ENCODE data around the gene TRAPPC2L. TPM values are rescaled to one million over a fixed set of nuclear protein-coding genes. Genes with fewer than 3 reads are reported as not detected.
A peak's percentile ranks its signal among the peaks of the same experiment; 100 is the strongest.

TRAPPC2L gene
- total RNA-seq, 1 experiment from 2014 or later, result 94.1 TPM

- Histone ChIP-seq H3K27ac (ENCODE audit: low read depth, low read length) (no peak overlapping the region), H2AFZ (ENCODE audit: low read depth, low read length, poor library complexity, severe bottlenecking) (no peak overlapping the region), H3K9ac (ENCODE audit: low read length) (no peak overlapping the region), H3K27me3 (ENCODE audit: insufficient read depth, low read length) (no peaks in the 10 kb centered on the region), H3K4me2 (ENCODE audit: low read length) (no peak overlapping the region), H3K79me2 (ENCODE audit: insufficient read depth, low read length) (no peaks in the 10 kb centered on the region), H3K36me3 (ENCODE audit: control insufficient read depth in 1 of 2, insufficient read depth in 2 of 2, low read length in 2 of 2) (no peaks in the 10 kb centered on the region), H3K9me2 (ENCODE audit: insufficient read depth) (no peaks in the 10 kb centered on the region), H3K4me3 (replicated peaks in 1 of 2; ENCODE audit: low read depth in 1 of 2, low read length in 2 of 2) (no peak overlapping the region), H4K20me1 (ENCODE audit: insufficient read depth) (no peaks in the 10 kb centered on the region), H3K4me1 (ENCODE audit: control insufficient read depth in 1 of 2, insufficient read depth in 2 of 2, low read length in 2 of 2) (no peaks in the 10 kb centered on the region), H3K9me3 (ENCODE audit: control insufficient read depth in 1 of 2, insufficient read depth in 1 of 2, low read depth in 1 of 2, low read length in 2 of 2) (no peaks in the 10 kb centered on the region)
- ChIA-PET CTCF (no interaction called here), RAD21 (ENCODE audit: low non-redundant PET in 1 of 2, low total read pairs in 2 of 2, uncharacterized antibody in 2 of 2, unreplicated experiment in 2 of 2) (no interaction called here), POLR2A (no interaction called here)
- TF ChIP-seq SP1 (IDR thresholded peaks at IDR 0.05; ENCODE audit: low read depth) (no peak), SRF (IDR thresholded peaks at IDR 0.05; ENCODE audit: low read depth) (no peak), ZNF274 (IDR thresholded peaks at IDR 0.05; ENCODE audit: low read depth, low read length) (no peak)
- ATAC-seq (no peak), DNase-seq (ENCODE audit: low read depth, low spot score) (no peak)
- BruUV-seq (replicated peaks), result no TSS peak
- intact Hi-C loops (cut with micrococcal nuclease), result no loop called here
Observed at GRCh38 chr16:88874938-88875599, 18.1 kb downstream of the TRAPPC2L start.

- ATAC-seq (no peak), DNase-seq (ENCODE audit: low read depth, low spot score) (no peak)
- Histone ChIP-seq H3K79me2 (ENCODE audit: insufficient read depth, low read length) (no peaks in the 10 kb centered on the region), H3K9me3 (ENCODE audit: control insufficient read depth in 1 of 2, insufficient read depth in 1 of 2, low read depth in 1 of 2, low read length in 2 of 2) (no peaks in the 10 kb centered on the region), H3K27me3 (ENCODE audit: insufficient read depth, low read length) (no peaks in the 10 kb centered on the region), H3K4me2 (ENCODE audit: low read length) (no peak overlapping the region), H3K9ac (ENCODE audit: low read length) (no peak overlapping the region), H3K27ac (ENCODE audit: low read depth, low read length) (no peak overlapping the region), H2AFZ (ENCODE audit: low read depth, low read length, poor library complexity, severe bottlenecking) (no peak overlapping the region), H3K4me3 (replicated peaks in 1 of 2; ENCODE audit: low read depth in 1 of 2, low read length in 2 of 2) (no peak overlapping the region), H3K4me1 (ENCODE audit: control insufficient read depth in 1 of 2, insufficient read depth in 2 of 2, low read length in 2 of 2) (no peaks in the 10 kb centered on the region), H3K9me2 (ENCODE audit: insufficient read depth) (no peaks in the 10 kb centered on the region), H3K36me3 (ENCODE audit: control insufficient read depth in 1 of 2, insufficient read depth in 2 of 2, low read length in 2 of 2) (no peaks in the 10 kb centered on the region), H4K20me1 (ENCODE audit: insufficient read depth) (no peaks in the 10 kb centered on the region)
- TSS peak; percentile 56 for BruUV-seq (replicated peaks)
- ChIA-PET RAD21 (ENCODE audit: low non-redundant PET in 1 of 2, low total read pairs in 2 of 2, uncharacterized antibody in 2 of 2, unreplicated experiment in 2 of 2) (no interaction called here), CTCF (interaction anchor here (0.7 kb wide), 1 partner anchor 138 kb away, joined by 3 read pairs; no protein-coding TSS in a partner anchor), POLR2A (no interaction called here)
- intact Hi-C loops (cut with micrococcal nuclease), result no loop called here
- TF ChIP-seq EZH2phosphoT487 (IDR thresholded peaks at IDR 0.05; ENCODE audit: borderline replicate concordance), result no peak
- TF ChIP-seq EGR1 (IDR thresholded peaks at IDR 0.05; ENCODE audit: low read depth), result no peak
- no peak for TF ChIP-seq CEBPB (IDR thresholded peaks at IDR 0.05; ENCODE audit: low read depth)
- TF ChIP-seq MAX (IDR thresholded peaks at IDR 0.05), result no peak
- TF ChIP-seq POLR2AphosphoS5 (IDR thresholded peaks at IDR 0.05; ENCODE audit: low read depth, low read length), result no peak
- TF ChIP-seq ZFX (IDR thresholded peaks at IDR 0.05), result no peak
- no peak for TF ChIP-seq FOSL1 (IDR thresholded peaks at IDR 0.05; ENCODE audit: low read depth)
- no peak for TF ChIP-seq SP1 (IDR thresholded peaks at IDR 0.05; ENCODE audit: low read depth)
- TF ChIP-seq YY1 (IDR thresholded peaks at IDR 0.05; ENCODE audit: extremely low read depth, insufficient replicate concordance, low read depth, low read length), result no peak
- no peak for TF ChIP-seq RAD21 (IDR thresholded peaks at IDR 0.05; ENCODE audit: low read depth)
- TF ChIP-seq ZBTB33 (IDR thresholded peaks at IDR 0.05; ENCODE audit: extremely low read depth, insufficient replicate concordance, low read length), result no peak
- TF ChIP-seq REST (IDR thresholded peaks at IDR 0.05; ENCODE audit: low read depth), result no peak
- TF ChIP-seq TCF7L2 (IDR thresholded peaks at IDR 0.05; ENCODE audit: borderline replicate concordance, extremely low read depth, insufficient read depth, insufficient read length), result no peak
Observed at GRCh38 chr16:88875703-88876234, 18.8 kb downstream of the TRAPPC2L start.

All from HCT116 (cell line).